G401 (cell line): ENCODE measurements around the gene CDKN2B. TPM values are rescaled to one million over a fixed set of nuclear protein-coding genes. Genes with fewer than 3 reads are reported as not detected.
A peak's percentile ranks its signal among the peaks of the same experiment; 100 is the strongest.

Experiments
- DNase-seq: peaks from one replicate; pipeline ENCODE4 v3.0.0-alpha.2; 2015; ENCODE audit warnings: low spot score
- in situ Hi-C: cut with HindIII; loops from 2 replicates; pipeline ENCODE4 v1.10.0; 2016; ENCODE audit warnings: low sequenced_read_pairs, mixed read lengths
- total RNA-seq: library from RNA; depleted of rRNA; stranded (reverse); fragments of >200 nt; shearing (Covaris generic); gene quantifications from 2 replicates; pipeline ENCODE4 v1.2.3, GENCODE V29; 2014

Gene CDKN2B
- total RNA-seq, 1 experiment from 2014 or later: 0.61 TPM

GRCh38 chr9:22037954-22038690 is 29.0 kb upstream of the CDKN2B start:
- in situ Hi-C loops: loop anchor here (5.0 kb wide), 1 partner anchor 79 kb away; no protein-coding TSS in a partner anchor
- peak; percentile 12 for DNase-seq

GRCh38 chr9:22036866-22037626 is 27.9 kb upstream of the CDKN2B start:
- in situ Hi-C loops: loop anchor here (5.0 kb wide), 1 partner anchor 80 kb away; no protein-coding TSS in a partner anchor
- no peak for DNase-seq

- in situ Hi-C loops: loop anchor here (5.0 kb wide), 1 partner anchor 82 kb away; no protein-coding TSS in a partner anchor
- no peak for DNase-seq
Measured at GRCh38 chr9:22035591-22036011, 26.5 kb upstream of the CDKN2B start.

GRCh38 chr9:22033012-22033630 is 24.0 kb upstream of the CDKN2B start:
- in situ Hi-C loops: no loop called here

GRCh38 chr9:22031655-22032411 is 22.7 kb upstream of the CDKN2B start:
- no peak for DNase-seq

More at GRCh38 chr9:22033012-22033630, 24.0 kb upstream of the CDKN2B start:
- DNase-seq: no peak

GRCh38 chr9:22030101-22030598 is 21.0 kb upstream of the CDKN2B start:
- in situ Hi-C loops: no loop called here
- DNase-seq: no peak

More at GRCh38 chr9:22031655-22032411, 22.7 kb upstream of the CDKN2B start:
- in situ Hi-C loops: no loop called here

GRCh38 chr9:22029231-22029630 is 20.1 kb upstream of the CDKN2B start:
- in situ Hi-C loops: no loop called here
- no peak for DNase-seq

- no peak for DNase-seq
- in situ Hi-C loops: no loop called here
Measured at GRCh38 chr9:22028394-22028793, 19.3 kb upstream of the CDKN2B start.

- in situ Hi-C loops: no loop called here
Measured at GRCh38 chr9:22026696-22027095, 17.6 kb upstream of the CDKN2B start.

GRCh38 chr9:22022396-22022795 is 13.3 kb upstream of the CDKN2B start:
- no peak for DNase-seq
- in situ Hi-C loops: no loop called here

More at GRCh38 chr9:22026696-22027095, 17.6 kb upstream of the CDKN2B start:
- no peak for DNase-seq

GRCh38 chr9:22010866-22011625 is 1.9 kb upstream of the CDKN2B start:
- in situ Hi-C loops: no loop called here

GRCh38 chr9:22009506-22009867 is 382 bp upstream of the CDKN2B start:
- no peak for DNase-seq
- in situ Hi-C loops: no loop called here

More at GRCh38 chr9:22010866-22011625, 1.9 kb upstream of the CDKN2B start:
- no peak for DNase-seq

- in situ Hi-C loops: no loop called here
Measured at GRCh38 chr9:22008384-22008716, 755 bp downstream of the CDKN2B start.

GRCh38 chr9:22005702-22006606 is 3.2 kb downstream of the CDKN2B start:
- in situ Hi-C loops: no loop called here
- no peak for DNase-seq

More at GRCh38 chr9:22008384-22008716, 755 bp downstream of the CDKN2B start:
- DNase-seq: no peak

- in situ Hi-C loops: no loop called here
- DNase-seq: no peak
Measured at GRCh38 chr9:22005021-22005701, 3.9 kb downstream of the CDKN2B start.

- in situ Hi-C loops: no loop called here
- no peak for DNase-seq
Measured at GRCh38 chr9:22002038-22002437, 7.1 kb downstream of the CDKN2B start.

- in situ Hi-C loops: no loop called here
- no peak for DNase-seq
Measured at GRCh38 chr9:21998026-21998425, 11.1 kb downstream of the CDKN2B start.
